RWPE1 (cell line): ENCODE data around the gene VSTM5.

Experiments
- CTCF ChIA-PET: fragments of 350-600 bp; sonication (Branson Sonifier 250); formaldehyde crosslinking; extraction: SDS; loops from one replicate; lab custom pipeline; 2021; lab: Yijun Ruan, JAX
- POLR2A ChIA-PET: fragments of 400-600 bp; formaldehyde crosslinking; extraction: SDS; loops from one replicate; lab custom pipeline; 2020; ENCODE audit warnings: antibody characterized with exemption; ENCODE audit not compliant: low non-redundant PET; lab: Yijun Ruan, JAX
- DNase-seq: peaks from one replicate; pipeline ENCODE4 v3.0.0; 2012; ENCODE audit warnings: low spot score
- H3K27ac ChIP-seq: fragments of 450-650 bp; 2 replicates; pipeline ENCODE4 v1.5.1; 2017
- TF ChIP-seq, protein P1 (sequence below): fragments of 450-650 bp; conservative IDR thresholded peaks from 2 replicates; pipeline ENCODE4 v1.5.1; 2017; ENCODE audit warnings: low read depth, mild to moderate bottlenecking

Gene VSTM5

DNA sequence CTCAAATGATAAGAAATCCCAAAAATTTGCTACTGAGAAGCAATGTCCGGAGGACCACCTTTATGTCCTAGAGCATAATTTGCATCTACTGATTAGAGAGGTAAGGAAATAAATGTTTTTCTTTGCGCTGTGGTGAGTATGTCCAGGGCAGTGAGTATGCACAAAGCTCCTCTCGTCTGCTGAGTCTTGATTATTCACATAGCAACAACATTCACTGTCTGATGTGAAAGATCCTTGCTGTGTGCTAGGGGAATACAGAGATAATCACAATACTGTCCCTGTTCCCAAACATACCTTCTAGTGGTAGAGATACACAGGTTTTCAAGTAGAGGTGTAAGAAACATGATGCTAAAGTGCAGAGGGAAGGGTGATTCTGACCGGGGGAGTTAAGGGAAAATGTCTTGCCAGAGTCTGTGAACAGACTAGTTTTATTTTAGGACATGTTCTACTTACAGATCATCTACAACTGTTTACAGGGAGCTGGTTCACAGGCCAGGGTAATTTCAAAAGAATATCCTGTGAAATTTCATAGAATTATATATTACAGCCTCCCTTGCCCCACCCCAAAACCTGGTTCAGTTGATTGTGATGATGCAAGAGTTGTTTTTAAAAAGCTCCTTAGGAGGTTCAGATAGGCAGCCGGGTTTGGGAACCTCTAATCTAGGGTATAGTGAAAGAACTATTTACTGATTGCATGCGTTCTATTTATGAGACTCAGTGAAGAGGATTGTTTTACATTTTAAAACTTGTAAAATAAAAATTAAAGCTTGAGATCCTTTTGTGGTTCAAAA lies 53.8 kb downstream of the VSTM5 start:
- H3K27ac ChIP-seq, result no peak overlapping the region
- TF ChIP-seq, protein P1, sequence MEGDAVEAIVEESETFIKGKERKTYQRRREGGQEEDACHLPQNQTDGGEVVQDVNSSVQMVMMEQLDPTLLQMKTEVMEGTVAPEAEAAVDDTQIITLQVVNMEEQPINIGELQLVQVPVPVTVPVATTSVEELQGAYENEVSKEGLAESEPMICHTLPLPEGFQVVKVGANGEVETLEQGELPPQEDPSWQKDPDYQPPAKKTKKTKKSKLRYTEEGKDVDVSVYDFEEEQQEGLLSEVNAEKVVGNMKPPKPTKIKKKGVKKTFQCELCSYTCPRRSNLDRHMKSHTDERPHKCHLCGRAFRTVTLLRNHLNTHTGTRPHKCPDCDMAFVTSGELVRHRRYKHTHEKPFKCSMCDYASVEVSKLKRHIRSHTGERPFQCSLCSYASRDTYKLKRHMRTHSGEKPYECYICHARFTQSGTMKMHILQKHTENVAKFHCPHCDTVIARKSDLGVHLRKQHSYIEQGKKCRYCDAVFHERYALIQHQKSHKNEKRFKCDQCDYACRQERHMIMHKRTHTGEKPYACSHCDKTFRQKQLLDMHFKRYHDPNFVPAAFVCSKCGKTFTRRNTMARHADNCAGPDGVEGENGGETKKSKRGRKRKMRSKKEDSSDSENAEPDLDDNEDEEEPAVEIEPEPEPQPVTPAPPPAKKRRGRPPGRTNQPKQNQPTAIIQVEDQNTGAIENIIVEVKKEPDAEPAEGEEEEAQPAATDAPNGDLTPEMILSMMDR, result no peak
- no peak for DNase-seq
- POLR2A ChIA-PET, result no interaction called here
- CTCF ChIA-PET, result interaction anchor here (0.7 to 1.0 kb wide), 2 partner anchors 11 to 41 kb away, joined by 5 to 8 read pairs; no protein-coding TSS in a partner anchor

- no peak for DNase-seq
- TF ChIP-seq, protein P1, result no peak
- CTCF ChIA-PET, result interaction anchor here (0.7 kb wide), 1 partner anchor 84 kb away, joined by 4 read pairs; no protein-coding TSS in a partner anchor
- POLR2A ChIA-PET, result no interaction called here
- no peak overlapping the region for H3K27ac ChIP-seq
Measured at GRCh38 chr11:93791493-93791892, 58.9 kb downstream of the VSTM5 start.

GRCh38 chr11:93784935-93785360 lies 65.5 kb downstream of the VSTM5 start:
- peak overlapping the region; percentile 91 for H3K27ac ChIP-seq
- CTCF ChIA-PET, result interaction anchor here (0.7 to 1.0 kb wide), 3 partner anchors 12 to 187 kb away, joined by 3 to 8 read pairs (median 3); no protein-coding TSS in a partner anchor
- TF ChIP-seq, protein P1, result no peak
- POLR2A ChIA-PET, result no interaction called here
- DNase-seq, result peak; percentile 7

DNA sequence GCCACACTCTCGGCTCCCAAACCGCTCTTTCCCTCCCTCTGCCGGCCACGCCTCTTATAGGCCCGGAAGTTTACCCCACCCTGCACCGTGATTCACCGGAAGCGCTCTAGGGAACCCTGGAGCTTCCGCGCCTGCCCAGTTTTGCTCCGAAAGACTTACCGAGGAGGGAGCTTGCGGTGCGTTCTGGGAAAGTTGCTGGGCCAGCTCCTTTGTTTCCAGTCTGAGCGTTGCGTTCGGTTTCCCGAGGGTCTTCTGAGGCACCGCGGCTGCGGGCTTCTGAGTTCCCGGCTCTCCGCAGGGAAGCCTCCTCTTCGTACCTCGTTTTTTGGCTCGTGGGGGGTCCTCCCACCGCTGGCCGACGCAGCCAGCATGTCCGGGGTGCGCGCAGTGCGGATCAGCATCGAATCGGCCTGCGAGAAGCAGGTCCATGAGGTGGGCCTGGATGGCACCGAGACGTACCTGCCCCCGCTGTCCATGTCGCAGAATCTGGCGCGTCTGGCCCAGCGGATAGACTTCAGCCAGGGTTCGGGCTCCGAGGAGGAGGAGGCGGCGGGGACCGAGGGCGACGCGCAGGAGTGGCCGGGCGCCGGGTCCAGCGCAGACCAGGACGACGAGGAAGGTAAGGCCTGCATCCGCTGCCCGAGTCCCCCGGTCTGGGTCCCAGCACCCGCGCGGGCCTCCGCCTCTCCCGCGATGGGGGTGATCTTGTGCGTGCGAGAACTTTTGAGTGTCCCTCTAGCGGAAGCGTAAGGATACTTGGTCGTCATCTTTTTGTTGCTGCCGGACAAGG lies 66.1 kb downstream of the VSTM5 start, which contains the start of gene MED17:
Gene MED17 (plus strand): TSS at position 138 of the 790 bp plus-strand sequence. CDS start 232 bp downstream, at position 370.
- peak; percentile 95 for DNase-seq
- ChIA-PET POLR2A (interaction anchor here (0.9 to 1.3 kb wide), 3 partner anchors 11 to 44 kb away, joined by 3 to 18 read pairs (median 9); partner anchors contain the start of genes C11orf54 and TAF1D), CTCF (interaction anchor here (0.9 to 1.1 kb wide), 2 partner anchors 11 to 60 kb away, joined by 4 read pairs; no protein-coding TSS in a partner anchor)
- H3K27ac ChIP-seq, result peak within 1 kb of the TSS; percentile 91
- TF ChIP-seq, protein P1, result peak; percentile 36; the same call in 1 of the 2 replicates

DNA sequence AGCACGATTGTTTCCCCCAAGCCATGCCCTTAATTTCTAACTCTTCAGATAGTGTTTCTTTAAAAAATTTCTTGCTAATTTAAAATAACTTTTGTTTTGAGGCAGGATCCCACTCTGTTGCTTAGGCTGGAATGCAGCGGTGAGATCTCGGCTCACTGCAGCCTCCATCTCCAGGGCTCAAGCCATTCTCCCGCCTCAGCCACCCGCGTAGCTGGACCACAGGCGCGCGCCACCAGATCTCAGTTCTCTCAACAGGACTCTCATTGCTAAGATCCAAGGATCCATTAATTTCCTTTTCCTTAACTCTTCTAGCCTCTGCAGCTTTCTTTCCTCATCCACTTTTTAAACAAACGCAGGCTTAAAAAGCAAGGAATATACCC lies 66.7 kb downstream of the VSTM5 start:
- TF ChIP-seq, protein P1, result no peak
- ChIA-PET POLR2A (interaction anchor here (0.9 to 1.3 kb wide), 3 partner anchors 12 to 44 kb away, joined by 3 to 18 read pairs (median 9); partner anchors contain the start of genes C11orf54 and TAF1D), CTCF (interaction anchor here (0.9 to 1.1 kb wide), 2 partner anchors 10 to 61 kb away, joined by 4 read pairs; no protein-coding TSS in a partner anchor)
- DNase-seq, result no peak
- H3K27ac ChIP-seq, result peak overlapping the region; percentile 91
